NCI-H146 (cell line): ENCODE measurements around the gene WDR54.
"Not testable (repeated sequence)": the region's sequence is repeated elsewhere in the genome, so short reads cannot be mapped to it uniquely, and the experiment has no call there.

Experiments
- DNase-seq: peaks from one replicate; lab custom pipeline; 2025; lab: John Stamatoyannopoulos, UW

WDR54 gene

DNA sequence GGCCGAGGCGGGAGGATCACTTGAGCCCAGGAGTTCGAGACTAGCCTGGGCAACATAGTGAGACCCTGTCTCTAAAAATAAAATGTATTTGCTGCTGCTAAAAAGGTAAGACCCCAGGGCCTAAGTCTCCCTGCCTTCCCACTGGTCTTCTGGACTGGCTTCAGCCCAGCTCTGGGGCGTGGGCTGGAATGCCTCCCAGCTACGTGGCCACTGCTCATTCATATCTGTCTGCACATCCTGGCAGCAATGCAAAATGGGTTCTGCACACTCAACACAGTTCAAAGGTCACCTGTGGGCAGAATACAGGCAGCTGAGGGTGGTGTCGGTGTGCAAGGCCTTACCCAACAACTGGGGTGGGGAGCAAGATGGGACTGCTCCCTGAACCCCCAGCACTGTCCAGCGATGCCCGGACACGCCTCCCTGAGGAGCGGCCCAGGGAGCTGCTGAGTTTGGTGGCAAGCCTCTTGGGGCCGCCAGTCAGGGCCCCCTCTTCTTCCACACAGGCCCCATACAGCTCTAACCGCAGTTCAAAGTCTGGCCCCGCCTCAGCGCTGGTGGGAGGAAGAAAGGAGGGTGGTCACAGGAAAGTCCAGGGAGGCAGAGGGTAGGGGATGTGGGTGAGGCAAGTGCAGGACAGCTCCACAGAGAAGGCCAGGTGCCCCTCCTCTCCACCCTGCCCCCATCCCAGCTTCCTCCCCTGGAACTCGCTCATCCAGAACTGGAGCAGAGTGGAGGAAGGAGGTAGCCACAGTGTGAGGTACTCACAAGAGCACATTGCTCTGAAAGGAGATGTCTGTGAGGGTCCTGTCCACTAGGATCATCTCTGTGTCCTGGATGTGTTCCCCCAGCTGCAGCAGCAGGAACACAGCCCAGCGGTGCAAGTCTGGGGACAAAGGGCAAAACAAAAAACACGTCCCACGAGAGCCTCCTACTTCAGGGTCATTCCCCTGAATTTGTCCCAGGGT is 8.2 kb downstream of the WDR54 start:
- no peak for DNase-seq

- no peak for DNase-seq
Observed at GRCh38 chr2:74430502-74430901, 9.0 kb downstream of the WDR54 start.

DNA sequence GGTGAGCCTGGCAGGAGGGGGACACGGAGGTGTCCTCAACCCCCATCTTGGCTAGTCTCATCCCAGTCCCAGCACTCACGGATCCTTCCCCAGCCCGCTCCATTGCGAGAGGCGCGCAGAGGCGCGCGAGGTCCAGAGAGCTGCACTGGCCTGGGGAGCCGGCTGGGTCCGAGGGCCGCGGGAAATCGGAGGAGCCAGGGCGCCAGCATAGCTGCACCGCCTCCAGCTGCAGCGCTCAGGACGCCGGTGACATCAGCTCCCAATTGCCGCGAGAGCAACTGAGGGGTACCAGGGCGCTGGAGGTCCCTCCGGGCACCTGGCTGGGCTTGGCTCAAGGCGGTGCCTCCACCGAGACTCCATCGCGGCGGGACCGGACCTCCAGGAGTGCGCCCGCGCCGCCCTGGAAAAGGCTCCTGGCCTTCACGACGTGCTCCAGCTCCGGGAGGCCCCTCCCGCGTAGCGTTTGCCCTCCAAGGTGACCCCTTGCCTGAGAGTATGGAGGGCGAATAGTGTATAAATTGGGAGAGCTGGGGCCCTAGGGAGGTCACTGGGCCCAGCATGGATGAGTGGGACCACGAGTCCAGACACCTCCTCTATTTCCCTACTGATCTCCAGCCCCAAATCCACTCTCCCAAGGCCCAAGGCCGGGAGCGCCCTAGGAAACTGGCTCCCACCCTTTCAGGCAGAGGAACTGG is 14.7 kb downstream of the WDR54 start:
- DNase-seq = no peak

DNA sequence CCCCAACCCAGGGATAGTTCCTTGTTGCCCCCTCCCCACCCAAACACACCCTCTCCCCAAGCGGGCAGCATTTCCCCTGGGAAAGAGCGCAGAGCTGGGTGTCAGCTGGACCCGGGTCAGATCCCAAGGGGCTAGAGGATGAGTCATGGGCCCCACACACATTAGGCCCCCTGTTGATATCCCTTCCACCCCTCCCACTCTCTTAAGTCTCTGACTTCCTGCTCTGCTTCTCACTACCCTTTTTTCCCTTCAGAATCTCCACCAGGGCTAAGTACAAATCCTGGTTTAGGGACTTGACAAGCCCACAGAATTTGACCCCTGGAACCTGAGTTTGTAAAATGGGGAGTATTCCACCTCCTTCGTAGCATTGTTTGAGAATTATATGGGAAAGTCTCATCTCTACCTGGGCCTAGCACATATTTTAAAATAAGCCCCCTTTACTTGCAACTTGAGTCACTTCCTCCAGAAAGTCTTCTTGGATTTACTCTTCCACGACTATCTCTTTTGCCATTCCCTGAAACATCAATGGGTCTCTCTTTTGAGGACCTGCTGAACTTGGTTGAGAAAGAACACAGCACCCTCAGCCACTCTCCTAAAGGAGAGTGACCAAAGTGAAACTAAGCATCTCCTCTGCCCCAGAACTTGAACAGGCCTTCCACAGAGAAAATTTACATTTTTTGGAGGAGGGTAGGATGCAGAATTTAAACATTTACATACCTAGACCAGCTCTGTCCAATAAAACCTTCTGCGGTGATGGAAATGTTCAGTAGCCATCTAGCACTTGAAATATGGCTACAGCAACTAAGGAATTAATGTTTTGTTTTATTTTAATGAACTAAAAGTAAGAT is 15.5 kb downstream of the WDR54 start:
- no peak for DNase-seq

GRCh38 chr2:74438248-74438647 is 16.7 kb downstream of the WDR54 start:
- DNase-seq = no peak

- no peak for DNase-seq
Observed at GRCh38 chr2:74439373-74439772, 17.8 kb downstream of the WDR54 start.

DNA sequence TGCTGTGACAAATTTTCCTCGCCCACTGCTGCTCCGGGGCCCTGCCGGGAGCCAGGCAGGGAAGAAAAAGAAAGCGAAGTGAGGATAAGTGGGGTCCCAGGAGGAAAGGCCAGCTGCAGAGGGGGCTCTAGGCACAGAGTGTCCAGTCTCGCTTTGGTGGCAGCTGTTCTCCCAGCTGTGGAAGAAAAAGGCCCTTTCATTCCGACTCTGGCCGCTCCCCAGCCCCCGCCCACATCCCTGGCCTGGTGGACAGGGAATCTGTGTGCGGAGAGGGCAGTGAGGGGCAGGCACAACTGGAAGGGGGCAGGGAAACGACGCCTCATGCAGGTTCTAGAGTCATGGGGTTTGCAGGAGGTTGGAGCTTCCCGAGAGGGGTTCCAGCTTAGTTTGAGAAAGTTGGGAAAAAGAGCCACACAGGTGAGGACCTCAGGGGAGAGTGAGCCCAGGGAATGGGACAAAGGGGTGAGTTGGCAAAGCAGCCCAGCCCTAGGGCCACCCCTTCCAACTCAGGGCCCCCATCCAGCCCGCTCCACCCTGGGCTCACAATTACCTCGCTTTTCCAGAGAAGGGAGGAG is 18.4 kb downstream of the WDR54 start:
- peak; percentile 48 for DNase-seq

DNA sequence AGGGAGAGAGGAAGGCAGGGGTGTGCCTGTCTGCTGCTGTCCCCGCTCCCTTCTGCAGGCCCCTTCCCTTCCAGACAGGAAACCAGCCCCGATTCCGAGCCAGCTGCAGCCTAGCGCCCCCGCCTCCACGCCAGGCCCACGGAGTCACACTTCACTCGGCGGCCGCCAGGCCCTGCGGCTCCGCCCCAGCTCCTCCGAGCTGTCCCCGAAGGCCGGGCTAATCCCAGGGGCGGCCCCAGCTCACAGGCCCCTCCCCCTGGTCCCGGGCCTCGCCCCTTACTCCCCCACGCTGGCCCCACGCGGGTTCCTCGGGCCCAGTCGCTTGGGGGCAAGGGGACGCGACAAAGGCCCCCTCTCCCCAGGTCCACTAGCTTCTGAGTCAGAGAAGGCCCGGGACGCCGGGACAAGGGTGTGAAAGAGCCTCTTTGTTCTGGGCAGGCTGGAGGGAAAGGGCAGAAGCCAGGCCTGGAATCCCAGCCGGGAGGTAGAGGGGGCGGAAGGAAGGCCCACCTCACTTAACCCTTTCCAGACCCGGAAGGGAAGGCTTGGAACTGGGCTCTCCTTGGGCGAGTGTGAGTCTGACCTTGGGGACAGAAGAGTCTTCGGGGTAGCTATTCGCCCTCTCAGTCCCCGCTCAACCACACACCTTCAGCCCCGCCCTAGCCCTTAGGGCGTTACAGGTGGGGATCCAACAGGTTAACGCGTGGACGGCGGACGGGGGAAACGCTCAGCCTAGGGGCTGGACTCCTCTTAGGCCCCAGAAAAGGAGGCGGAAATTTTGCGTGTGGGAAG is 19.0 kb downstream of the WDR54 start:
- DNase-seq = peak; percentile 84

DNA sequence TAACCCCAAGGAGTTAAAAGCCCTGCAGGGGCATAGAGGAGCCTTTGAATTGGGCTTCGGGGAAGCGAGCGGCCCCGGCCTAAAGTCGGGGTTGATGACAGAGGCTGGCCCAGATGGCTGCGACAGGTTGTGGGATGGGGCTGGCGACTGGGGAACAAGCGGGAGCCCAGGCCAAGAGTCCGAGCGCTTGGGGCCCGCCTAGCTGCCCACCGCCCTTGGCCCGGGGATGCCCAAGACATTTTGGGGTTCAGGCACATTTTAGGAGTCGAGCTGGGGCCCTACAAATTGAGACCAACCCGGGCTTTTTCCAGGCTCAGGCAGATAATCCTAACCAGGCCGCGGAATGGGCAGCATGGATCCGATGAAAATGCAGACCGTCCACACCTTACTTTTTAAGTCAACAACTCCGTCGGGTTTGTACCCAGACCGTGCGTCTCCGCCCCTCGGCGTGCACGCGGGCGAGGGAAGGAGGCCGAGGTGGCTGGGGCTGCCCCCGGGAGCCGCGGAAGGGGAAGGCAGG is 19.7 kb downstream of the WDR54 start:
- no peak for DNase-seq

GRCh38 chr2:74441690-74442482 is 20.4 kb downstream of the WDR54 start, which contains the start of gene RTKN:
TSS of gene RTKN (minus strand) at chr2:74441937. CDS start at chr2:74441816, 121 bp downstream.
- DNase-seq = no peak

DNA sequence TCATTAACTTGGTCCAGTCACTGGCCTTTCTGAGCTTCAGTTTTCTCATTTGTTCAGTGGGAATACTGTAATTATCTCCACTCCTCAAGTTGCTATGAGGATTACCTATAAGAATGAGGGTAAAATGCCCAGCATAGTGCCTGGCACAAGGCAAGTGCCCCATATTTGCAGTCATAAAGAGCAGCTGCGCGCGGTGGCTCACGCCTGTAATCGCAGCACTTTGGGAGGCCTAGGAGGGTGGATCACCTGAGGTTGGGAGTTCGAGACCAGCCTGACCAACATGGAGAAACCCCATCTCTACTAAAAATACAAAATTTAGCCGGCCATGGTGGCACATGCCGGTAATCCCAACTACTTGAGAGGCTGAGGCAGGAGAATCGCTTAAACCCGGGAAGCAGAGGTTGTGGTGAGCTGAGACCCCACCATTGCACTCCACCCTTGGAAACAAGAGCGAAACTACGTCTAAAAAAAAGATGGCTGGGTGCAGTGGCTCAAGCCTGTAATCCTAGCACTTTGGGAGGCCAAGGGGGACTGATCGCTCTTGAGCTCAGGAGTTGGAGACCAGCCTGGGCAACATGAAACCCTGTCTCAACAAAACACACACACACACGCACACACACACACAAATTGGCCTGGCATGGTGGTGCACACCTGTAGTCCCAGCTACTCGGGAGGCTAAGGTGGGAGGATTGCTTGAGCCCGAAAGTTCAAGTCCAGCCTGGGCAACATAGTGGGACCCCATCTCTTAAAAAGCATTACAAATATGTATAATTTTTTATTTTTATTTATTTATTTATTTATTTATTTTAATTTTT is 21.2 kb downstream of the WDR54 start:
- DNase-seq = not testable (repeated sequence)

- DNase-seq = peak; percentile 27
Observed at GRCh38 chr2:74444498-74445318, 23.2 kb downstream of the WDR54 start.

DNA sequence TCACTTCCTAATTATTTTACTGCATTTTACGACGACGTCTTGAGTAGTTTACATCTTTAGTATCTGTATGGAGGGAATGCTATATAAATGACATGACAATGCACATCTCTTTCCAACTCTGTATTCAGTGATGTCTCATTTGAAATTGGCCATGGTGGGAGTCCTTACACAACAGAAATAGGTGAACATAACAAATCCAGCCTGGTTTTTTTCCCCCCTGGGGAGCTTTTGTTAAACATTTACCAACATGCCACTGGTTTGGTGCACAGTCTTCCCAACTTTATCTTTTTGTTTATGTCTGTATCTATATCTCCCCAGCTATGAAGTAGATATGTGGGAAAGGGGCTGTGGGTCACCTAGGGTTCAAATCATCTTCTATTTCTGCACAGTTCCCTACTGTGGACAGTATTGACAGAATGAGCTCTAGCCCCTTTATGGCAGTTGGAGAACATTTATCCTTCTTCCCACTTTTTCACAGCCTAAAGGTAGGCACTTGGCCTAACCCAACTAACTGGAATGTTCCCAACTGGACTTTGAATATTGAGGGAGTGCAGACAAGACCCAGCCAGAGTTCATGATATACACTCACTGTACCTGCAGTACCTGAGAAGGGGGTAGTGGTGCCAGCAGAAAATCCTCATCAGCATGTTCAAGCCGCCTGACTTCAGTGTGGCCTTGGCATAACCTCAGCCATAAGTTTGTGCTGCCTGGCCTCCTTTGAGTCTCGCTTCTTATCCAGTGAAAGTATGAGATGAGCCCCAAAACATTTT is 25.9 kb downstream of the WDR54 start:
- DNase-seq = no peak

GRCh38 chr2:74448771-74449170 is 27.2 kb downstream of the WDR54 start:
- no peak for DNase-seq

GRCh38 chr2:74450570-74451190 is 29.1 kb downstream of the WDR54 start:
- no peak for DNase-seq

DNA sequence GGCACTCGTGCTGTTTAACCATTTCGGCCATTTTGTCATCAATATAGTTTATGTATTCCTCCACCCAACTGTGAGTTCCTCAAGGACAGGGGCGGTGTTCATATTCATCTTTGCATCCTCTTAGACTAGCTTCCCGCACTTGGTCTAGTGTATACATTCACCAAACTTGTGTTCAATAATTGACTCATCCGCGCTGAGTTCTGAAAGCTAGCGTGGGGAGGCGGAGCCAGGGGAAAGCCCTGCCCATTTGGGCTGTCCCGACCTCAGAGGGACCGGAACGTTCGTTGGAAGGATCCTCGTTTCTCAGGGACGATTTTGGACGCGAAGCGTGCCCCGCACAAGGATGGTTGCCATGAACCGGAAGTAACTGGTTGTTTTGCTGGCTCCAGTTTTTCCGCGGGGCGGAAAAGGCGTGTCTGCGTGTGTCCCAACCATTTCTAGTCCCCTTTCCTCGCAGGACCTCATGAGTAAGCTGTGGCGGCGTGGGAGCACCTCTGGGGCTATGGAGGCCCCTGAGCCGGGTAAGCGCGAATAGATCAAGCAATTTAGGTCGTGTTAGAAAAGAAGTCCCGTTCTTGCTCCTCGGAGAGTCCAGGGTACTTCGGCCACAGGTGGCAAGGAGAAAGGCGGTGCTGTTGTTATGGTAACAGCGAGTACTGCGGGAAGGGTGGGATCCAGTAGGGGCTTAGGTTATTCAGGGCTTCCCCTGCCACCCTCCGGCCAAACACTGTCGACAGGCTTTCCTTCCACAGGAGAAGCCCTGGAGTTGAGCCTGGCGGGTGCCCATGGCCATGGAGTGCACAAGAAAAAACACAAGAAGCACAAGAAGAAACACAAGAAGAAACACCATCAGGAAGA is 33.4 kb downstream of the WDR54 start, which contains the start of gene INO80B:
INO80B (plus strand) TSS at position 434 of the 858 bp plus-strand sequence; CDS start at position 464, 30 bp downstream.
- DNase-seq = peak; percentile 95
